Trophoblast cell (in vitro differentiated cells and primary cell): ENCODE measurements around the gene TRIM10.
"Not testable (repeated sequence)": the region's sequence is repeated elsewhere in the genome, so short reads cannot be mapped to it uniquely, and the experiment has no call there.

Source experiments
- DNase-seq, 2 donors: peaks; one replicate each; pipeline ENCODE4 v3.0.0-alpha.2; 2016
- H2AFZ ChIP-seq: 2 replicates; pipeline ENCODE4 v1.6.1; 2013; ENCODE audit warnings: low read length, moderate library complexity, mild to moderate bottlenecking; ENCODE audit not compliant: insufficient read depth, poor library complexity
- H2AK5ac ChIP-seq: 2 replicates; pipeline ENCODE4 v1.6.1; 2013; ENCODE audit warnings: mild to moderate bottlenecking, low read length
- H2BK120ac ChIP-seq: 2 replicates; pipeline ENCODE4 v1.6.1; 2013; ENCODE audit warnings: low read length, mild to moderate bottlenecking, moderate library complexity; ENCODE audit not compliant: insufficient read depth, poor library complexity
- H2BK12ac ChIP-seq: 2 replicates; pipeline ENCODE4 v1.6.1; 2013; ENCODE audit warnings: mild to moderate bottlenecking, low read length, moderate library complexity
- H2BK5ac ChIP-seq: 2 replicates; pipeline ENCODE4 v1.6.1; 2013; ENCODE audit warnings: low read length, low read depth, moderate library complexity, mild to moderate bottlenecking; ENCODE audit not compliant: poor library complexity
- H3K14ac ChIP-seq: 2 replicates; pipeline ENCODE4 v1.6.1; 2013; ENCODE audit warnings: mild to moderate bottlenecking, low read length
- H3K18ac ChIP-seq: 2 replicates; pipeline ENCODE4 v1.6.1; 2013; ENCODE audit warnings: mild to moderate bottlenecking, low read length
- H3K23ac ChIP-seq: 2 replicates; pipeline ENCODE4 v1.6.1; 2013; ENCODE audit warnings: low read length
- H3K27ac ChIP-seq: 2 replicates; pipeline ENCODE4 v1.5.1; 2013; ENCODE audit warnings: low read depth, mild to moderate bottlenecking, inconsistent platforms, low read length, moderate library complexity
- H3K27me3 ChIP-seq: 2 replicates; pipeline ENCODE4 v1.6.1; 2013; ENCODE audit warnings: inconsistent platforms, mild to moderate bottlenecking, low read length, moderate library complexity; ENCODE audit not compliant: insufficient read depth
- H3K36me3 ChIP-seq, 2 experiments: 1 replicate in 1 of 2; 2 replicates in 1 of 2; pipeline ENCODE4 v1.6.1; 2013; ENCODE audit warnings: low read length in 2 of 2, mild to moderate bottlenecking in 2 of 2, moderate library complexity in 1 of 2; ENCODE audit not compliant: insufficient read depth in 2 of 2, control insufficient read depth in 1 of 2
- H3K4ac ChIP-seq: 2 replicates; pipeline ENCODE4 v1.6.1; 2013; ENCODE audit warnings: low read depth, mild to moderate bottlenecking, low read length, moderate library complexity
- H3K4me1 ChIP-seq, 2 experiments: 1 replicate in 1 of 2; 2 replicates in 1 of 2; pipeline ENCODE4 v1.6.1; 2013; ENCODE audit warnings: low read length in 2 of 2, mild to moderate bottlenecking in 2 of 2, moderate library complexity in 1 of 2; ENCODE audit not compliant: insufficient read depth in 2 of 2, control insufficient read depth in 1 of 2
- H3K4me2 ChIP-seq: 2 replicates; pipeline ENCODE4 v1.6.1; 2013; ENCODE audit warnings: inconsistent platforms, mild to moderate bottlenecking, low read length, moderate library complexity
- H3K4me3 ChIP-seq: 2 replicates; pipeline ENCODE4 v1.5.1; 2013; ENCODE audit warnings: mild to moderate bottlenecking, low read depth, low read length, inconsistent platforms
- H3K79me1 ChIP-seq: one replicate; pipeline ENCODE4 v1.6.1; 2013; ENCODE audit warnings: low read length
- H3K79me2 ChIP-seq: 2 replicates; pipeline ENCODE4 v1.6.1; 2013; ENCODE audit warnings: low read length, mild to moderate bottlenecking; ENCODE audit not compliant: control insufficient read depth, insufficient read depth, poor library complexity
- H3K9ac ChIP-seq: 2 replicates; pipeline ENCODE4 v1.6.1; 2013; ENCODE audit warnings: mild to moderate bottlenecking, low read length
- H3K9me3 ChIP-seq: 2 replicates; pipeline ENCODE4 v1.6.1; 2013; ENCODE audit warnings: low read depth, mild to moderate bottlenecking, control low read depth, inconsistent platforms, low read length; ENCODE audit not compliant: insufficient read depth
- H4K12ac ChIP-seq: 2 replicates; pipeline ENCODE4 v1.6.1; 2013; ENCODE audit warnings: low read depth, mild to moderate bottlenecking, low read length, moderate library complexity
- H4K8ac ChIP-seq: 2 replicates; pipeline ENCODE4 v1.6.1; 2013; ENCODE audit warnings: low read depth, mild to moderate bottlenecking, low read length, moderate library complexity
- H4K91ac ChIP-seq: one replicate; pipeline ENCODE4 v1.6.1; 2013; ENCODE audit warnings: low read depth, mild to moderate bottlenecking, low read length, moderate library complexity
- WGBS: extraction: QIAGEN DNeasy Blood & Tissue Kit; methylation state at CpG from one replicate; pipeline ENCODE4 v1.1.7; 2013; ENCODE audit warnings: missing lambda C conversion rate; ENCODE audit not compliant: insufficient read length, insufficient coverage; ENCODE audit errors: extremely low coverage; 5-methylcytosine and 5-hydroxymethylcytosine counted together

TRIM10 gene

GRCh38 chr6:30140240-30140639 is 20.8 kb downstream of the TRIM10 start:
- not testable (repeated sequence) for H3K4me1 ChIP-seq, H3K79me2 ChIP-seq, H3K36me3 ChIP-seq, H3K18ac ChIP-seq, H3K23ac ChIP-seq, H2AK5ac ChIP-seq, H3K79me1 ChIP-seq, H2BK120ac ChIP-seq, H3K14ac ChIP-seq, H3K4ac ChIP-seq, H4K91ac ChIP-seq, H3K9me3 ChIP-seq, H4K12ac ChIP-seq, H2BK12ac ChIP-seq, H3K4me3 ChIP-seq, H3K27me3 ChIP-seq, H4K8ac ChIP-seq, H2AFZ ChIP-seq, DNase-seq, H3K27ac ChIP-seq, H3K9ac ChIP-seq, H2BK5ac ChIP-seq, H3K4me2 ChIP-seq
- WGBS, result no CpG with 5 or more reads among the region's 8 CpGs

GRCh38 chr6:30136570-30137286 is 24.3 kb downstream of the TRIM10 start:
- Histone ChIP-seq H3K36me3 (no peaks in the 10 kb centered on the region), H3K4ac (no peak overlapping the region), H3K4me3 (no peak overlapping the region), H3K9me3 (no peaks in the 10 kb centered on the region), H3K27me3 (no peaks in the 10 kb centered on the region), H3K14ac (no peak overlapping the region), H4K91ac (no peak overlapping the region), H3K4me2 (no peak overlapping the region), H2BK120ac (no peak overlapping the region), H2BK5ac (no peak overlapping the region), H2AK5ac (no peak overlapping the region), H3K9ac (no peak overlapping the region), H3K18ac (no peak overlapping the region), H3K23ac (no peak overlapping the region), H3K4me1 (no peaks in the 10 kb centered on the region), H2AFZ (no peak overlapping the region), H3K79me2 (no peaks in the 10 kb centered on the region), H2BK12ac (no peak overlapping the region), H4K8ac (no peak overlapping the region), H3K79me1 (no peaks in the 10 kb centered on the region), H3K27ac (no peak overlapping the region), H4K12ac (no peak overlapping the region)
- no CpG with 5 or more reads among the region's 11 CpGs for WGBS
- DNase-seq, result no peak

GRCh38 chr6:30135757-30136156 is 25.3 kb downstream of the TRIM10 start, which contains the start of gene TRIM40:
TSS of gene TRIM40 (plus strand) at chr6:30136140. CDS start at chr6:30137037, 897 bp downstream.
- no CpG with 5 or more reads among the region's 4 CpGs for WGBS
- Histone ChIP-seq H3K9me3 (no peaks in the 10 kb centered on the region), H3K36me3 (no peaks in the 10 kb centered on the region)

GRCh38 chr6:30135147-30135546 is 25.9 kb downstream of the TRIM10 start:
- Histone ChIP-seq H3K79me2 (no peaks in the 10 kb centered on the region), H3K14ac (no peak overlapping the region), H4K8ac (no peak overlapping the region), H4K91ac (no peak overlapping the region), H2AFZ (no peak overlapping the region), H3K9me3 (no peaks in the 10 kb centered on the region), H3K4me1 (no peaks in the 10 kb centered on the region), H3K23ac (no peak overlapping the region), H3K79me1 (no peaks in the 10 kb centered on the region), H3K4me3 (no peak overlapping the region), H2AK5ac (no peak overlapping the region), H2BK12ac (no peak overlapping the region), H4K12ac (no peak overlapping the region), H2BK120ac (no peak overlapping the region), H3K18ac (no peak overlapping the region), H2BK5ac (no peak overlapping the region), H3K4me2 (no peak overlapping the region), H3K9ac (no peak overlapping the region), H3K27me3 (no peaks in the 10 kb centered on the region), H3K4ac (no peak overlapping the region), H3K27ac (no peak overlapping the region), H3K36me3 (no peaks in the 10 kb centered on the region)
- no peak for DNase-seq
- WGBS, result no CpG with 5 or more reads among the region's 2 CpGs

More at GRCh38 chr6:30135757-30136156, 25.3 kb downstream of the TRIM10 start, which contains the start of gene TRIM40:
- Histone ChIP-seq H2AFZ (no peak within 1 kb of the TSS), H4K8ac (no peak within 1 kb of the TSS), H2BK5ac (no peak within 1 kb of the TSS), H3K27ac (no peak within 1 kb of the TSS), H3K23ac (no peak within 1 kb of the TSS), H3K4ac (no peak within 1 kb of the TSS), H3K18ac (no peak within 1 kb of the TSS), H3K4me3 (no peak within 1 kb of the TSS), H2BK12ac (no peak within 1 kb of the TSS), H3K4me2 (no peak within 1 kb of the TSS), H3K27me3 (no peaks in the 10 kb centered on the region), H3K14ac (no peak within 1 kb of the TSS), H4K91ac (no peak within 1 kb of the TSS), H3K9ac (no peak within 1 kb of the TSS), H3K79me1 (no peaks in the 10 kb centered on the region), H3K79me2 (no peaks in the 10 kb centered on the region), H4K12ac (no peak within 1 kb of the TSS), H2AK5ac (no peak within 1 kb of the TSS), H3K4me1 (no peaks in the 10 kb centered on the region), H2BK120ac (no peak within 1 kb of the TSS)
- DNase-seq, result no peak
